ENCODE results near the gene MEGF6. TPM values are rescaled to one million over a fixed set of nuclear protein-coding genes. Genes with fewer than 3 reads are reported as not detected.

MEGF6 gene
- total and polyA plus RNA-seq, 9 of the 15 experiments (the other 6 are each of a cell fraction or from before 2014, with no cell fraction given): 0.03 to 1.7 (median 0.24) TPM; not detected in 3

GRCh38 chr1:3649342-3650247, 38.3 kb upstream of the MEGF6 start, which contains the start of gene WRAP73 (continued):
- TF ChIP-seq HBP1 (CRISPR knock-in tag; IDR thresholded peaks at IDR 0.05): no peak
- TF ChIP-seq CBX2 (IDR thresholded peaks at IDR 0.05; ENCODE audit: insufficient read depth, low read length, poor library complexity, severe bottlenecking): no peak
- TF ChIP-seq POLR2A (conservative IDR thresholded peaks at IDR 0.05): peak; percentile 83
- TF ChIP-seq TSC22D4 (tag; IDR thresholded peaks at IDR 0.05): no peak
- TF ChIP-seq FOXM1 (IDR thresholded peaks at IDR 0.05; ENCODE audit: low read depth): no peak
- no peak for TF ChIP-seq FOXM1 (CRISPR knock-in tag; IDR thresholded peaks at IDR 0.05; ENCODE audit: low read depth)
- TF ChIP-seq STAT5B (CRISPR knock-in tag; IDR thresholded peaks at IDR 0.05): no peak
- no peak for TF ChIP-seq ZNF445 (CRISPR knock-in tag; IDR thresholded peaks at IDR 0.05; ENCODE audit: low read depth)
- TF ChIP-seq ZZZ3 (IDR thresholded peaks at IDR 0.05): no peak
- no peak for TF ChIP-seq CUX1 (CRISPR knock-in tag; IDR thresholded peaks at IDR 0.05)
- TF ChIP-seq FOXK2 (conservative IDR thresholded peaks at IDR 0.05 in 1 of 2, IDR thresholded peaks at IDR 0.05 in 1 of 2; ENCODE audit: low read depth in 2 of 2): peak in 1 of 2 experiments; percentile 28; a peak in 1 of 4 replicates
- 0 out of 2 replicates have a peak, but pooled peaks have one; percentile 71 for TF ChIP-seq RBM14 (IDR thresholded peaks at IDR 0.05; ENCODE audit: borderline replicate concordance, insufficient read depth, low read depth, low read length)
- peak; percentile 88 for TF ChIP-seq EGR1 (conservative IDR thresholded peaks at IDR 0.05)
- TF ChIP-seq ZNF175 (CRISPR knock-in tag; IDR thresholded peaks at IDR 0.05; ENCODE audit: low read depth): 0 out of 2 replicates have a peak, but pooled peaks have one; percentile 45
- TF ChIP-seq SMARCA5 (IDR thresholded peaks at IDR 0.05): no peak
- TF ChIP-seq PURB (CRISPR knock-in tag; IDR thresholded peaks at IDR 0.05; ENCODE audit: low read depth): no peak
- TF ChIP-seq SIX5 (IDR thresholded peaks at IDR 0.05; ENCODE audit: borderline replicate concordance in 1 of 2, insufficient read depth in 1 of 2, low read depth in 1 of 2, low read length in 2 of 2): peak; percentile 84 to 91
- TF ChIP-seq ZFX (CRISPR knock-in tag; IDR thresholded peaks at IDR 0.05): peak; percentile 61
- TF ChIP-seq VEZF1 (CRISPR knock-in tag; IDR thresholded peaks at IDR 0.05): peak; percentile 10; the same call in 1 of the 2 replicates
- TF ChIP-seq CTBP1 (IDR thresholded peaks at IDR 0.05; ENCODE audit: borderline replicate concordance): peak; percentile 79

All from K562 (cell line).